K562 (cell line): Measurements from ENCODE around the gene HRC. TPM values are rescaled to one million over a fixed set of nuclear protein-coding genes. Genes with fewer than 3 reads are reported as not detected.

Experiments used
- FOXJ3 ChIP-seq: sonication (generic); formaldehyde crosslinking; IDR thresholded peaks from 2 replicates; pipeline ENCODE4 v1.4.0; 2020; ENCODE audit warnings: mild to moderate bottlenecking, missing genetic modification reagents
- KLF16 ChIP-seq: IDR thresholded peaks from 2 replicates; pipeline ENCODE4 v1.6.1; 2016; ENCODE audit warnings: antibody characterized with exemption
- MAFG ChIP-seq: fragments of 450-650 bp; conservative IDR thresholded peaks from 2 replicates; pipeline ENCODE4 v1.6.1; 2016; ENCODE audit warnings: missing genetic modification characterization, missing compliant biosample characterization
- NCOR1 ChIP-seq: fragments of 450-650 bp; IDR thresholded peaks from 2 replicates; pipeline ENCODE4 v1.6.1; 2016; ENCODE audit warnings: mild to moderate bottlenecking, moderate library complexity
- NR2C1 ChIP-seq, 2 experiments: fragments of 450-650 bp; IDR thresholded peaks; 2 replicates each; pipeline ENCODE4 v1.6.1; 2017; ENCODE audit warnings: mild to moderate bottlenecking in 2 of 2, antibody characterized with exemption in 1 of 2, inconsistent platforms in 1 of 2, missing compliant biosample characterization in 1 of 2, missing genetic modification characterization in 1 of 2
- POLR2A ChIP-seq: fragments of 450-650 bp; conservative IDR thresholded peaks from 2 replicates; pipeline ENCODE4 v1.6.1; 2016
- POU5F1 ChIP-seq: fragments of 150-350 bp; IDR thresholded peaks from 2 replicates; pipeline ENCODE4 v1.6.1; 2014; ENCODE audit warnings: borderline replicate concordance, low read length, low read depth, mild to moderate bottlenecking; ENCODE audit not compliant: partially characterized antibody
- RHOXF2B ChIP-seq: fragments of 250-450 bp; sonication (Bioruptor Pico); conservative IDR thresholded peaks from 2 replicates; pipeline ENCODE4 v1.5.1; 2021
- SPI1 ChIP-seq: IDR thresholded peaks from 2 replicates; pipeline ENCODE4 v1.6.1; 2011; ENCODE audit warnings: low read depth, low read length, control low read depth, borderline replicate concordance
- TCF7L2 ChIP-seq: fragments of 150-350 bp; IDR thresholded peaks from 2 replicates; pipeline ENCODE4 v1.6.1; 2016; ENCODE audit warnings: low read depth, mild to moderate bottlenecking, low read length, moderate library complexity
- TGIF2 ChIP-seq: sonication (generic); formaldehyde crosslinking; IDR thresholded peaks from 2 replicates; pipeline ENCODE4 v1.8.1; 2022; ENCODE audit warnings: mild to moderate bottlenecking, missing genetic modification reagents, moderate library complexity
- ZNF184 ChIP-seq: sonication (generic); formaldehyde crosslinking; IDR thresholded peaks from 2 replicates; pipeline ENCODE4 v1.5.0; 2020; ENCODE audit warnings: missing genetic modification reagents
- polyA plus RNA-seq, 8 experiments: library from polyadenylated mRNA; depleted of rRNA in 4 of 8; stranded (reverse) in 5 of 8; unstranded in 3 of 8; fragments of >200 nt; fragmentation: Nextera tagmentation in 2 of 8; fragmentation: Illumina TruSeq in 1 of 8; extraction: Ambion mirVana in 2 of 8; extraction: Trizol in 1 of 8; gene quantifications; 2 replicates each; pipeline versions ENCODE4 v1.2.1 to v1.2.3, GENCODE V29; 2011 to 2014; ENCODE audit warnings: inconsistent platforms in 1 of 8, missing spikeins in 1 of 8
- total RNA-seq, 7 experiments: library from RNA; depleted of rRNA in 6 of 7; stranded (reverse); fragments of >200 nt in 6 of 7; fragmentation: Illumina TruSeq in 2 of 7; extraction: Trizol in 2 of 7; gene quantifications; 2 replicates each; pipeline versions ENCODE4 v1.2.1 to v1.2.3, GENCODE V29; 2011 to 2021; ENCODE audit warnings: low replicate concordance in 1 of 7
- TF ChIP-seq, protein P1 (sequence below): fragments of 450-650 bp; IDR thresholded peaks from 2 replicates; pipeline ENCODE4 v1.6.1; 2016; ENCODE audit warnings: low read depth, mild to moderate bottlenecking, moderate library complexity
- TF ChIP-seq, protein P2 (sequence below): fragments of 450-650 bp; IDR thresholded peaks from 2 replicates; pipeline ENCODE4 v1.7.0; 2016; ENCODE audit warnings: borderline replicate concordance
- TF ChIP-seq, protein P3 (sequence below): fragments of 250-450 bp; sonication (Bioruptor Pico); IDR thresholded peaks from 2 replicates; pipeline ENCODE4 v1.9.0; 2021; ENCODE audit warnings: mild to moderate bottlenecking, inconsistent platforms

HRC gene
- total and polyA plus RNA-seq, 9 of the 15 experiments (the other 6 are each of a cell fraction or from before 2014, with no cell fraction given) = 0.66 to 18.7 (median 13.1) TPM

DNA sequence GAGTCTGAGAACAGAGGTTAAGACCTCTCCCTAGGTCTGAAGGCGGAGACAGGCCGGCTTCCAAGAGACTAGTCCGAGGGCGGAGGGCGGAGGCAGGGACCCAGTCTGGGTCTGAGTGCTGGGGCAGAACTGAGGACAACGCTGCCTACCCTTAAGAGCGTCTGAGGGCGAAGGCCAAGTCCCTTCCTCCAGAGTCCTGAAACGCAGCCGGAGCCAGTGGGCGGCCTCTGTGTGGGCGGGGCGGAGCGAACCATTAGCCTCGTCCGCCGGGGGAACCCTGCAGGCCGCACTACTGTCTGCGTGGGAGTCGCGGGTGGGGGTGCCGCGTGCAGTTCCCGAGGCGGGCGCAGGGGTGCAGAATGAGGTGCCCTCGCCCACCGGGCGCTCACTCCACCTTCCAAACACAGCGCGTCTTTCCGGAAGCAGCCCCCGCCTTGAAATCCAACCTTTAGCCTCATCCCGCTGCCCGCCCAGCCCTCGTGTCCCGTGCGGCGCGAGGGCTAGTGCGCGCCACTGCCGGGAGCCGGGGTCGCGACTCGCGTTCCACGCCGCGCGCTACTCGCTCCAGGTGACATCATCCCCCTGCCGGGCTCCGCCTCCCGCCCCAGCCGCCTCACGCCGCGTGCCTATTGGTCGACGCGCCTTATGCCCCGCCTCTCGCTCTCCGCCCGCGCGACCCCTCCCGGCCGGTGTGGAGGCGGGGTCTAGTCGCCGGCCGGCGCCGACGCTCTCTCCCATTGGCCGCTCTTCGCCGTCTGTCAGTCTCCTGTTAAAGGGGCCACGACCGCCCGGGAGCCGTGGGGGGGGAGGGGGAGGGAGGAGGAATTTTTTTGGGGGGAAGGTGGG lies 36.4 kb downstream of the HRC start, which contains the start of gene C19orf73 (continued):
- TF ChIP-seq NR2C1 (IDR thresholded peaks at IDR 0.05) = no peak
- TF ChIP-seq NR2C1 (tag; IDR thresholded peaks at IDR 0.05) = peak; percentile 62
- 0 out of 2 replicates have a peak, but pooled peaks have one; percentile 67 for TF ChIP-seq TGIF2 (CRISPR knock-in tag)
- peak; percentile 88 for TF ChIP-seq TCF7L2
- TF ChIP-seq NCOR1 = no peak; the same call in 1 of the 2 replicates
- TF ChIP-seq SPI1 = no peak
- TF ChIP-seq RHOXF2B (CRISPR knock-in tag) = no peak; the same call in 1 of the 2 replicates
- TF ChIP-seq FOXJ3 (CRISPR knock-in tag) = no peak
- TF ChIP-seq, protein P1, sequence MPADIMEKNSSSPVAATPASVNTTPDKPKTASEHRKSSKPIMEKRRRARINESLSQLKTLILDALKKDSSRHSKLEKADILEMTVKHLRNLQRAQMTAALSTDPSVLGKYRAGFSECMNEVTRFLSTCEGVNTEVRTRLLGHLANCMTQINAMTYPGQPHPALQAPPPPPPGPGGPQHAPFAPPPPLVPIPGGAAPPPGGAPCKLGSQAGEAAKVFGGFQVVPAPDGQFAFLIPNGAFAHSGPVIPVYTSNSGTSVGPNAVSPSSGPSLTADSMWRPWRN = no peak
- 0 out of 2 replicates have a peak, but pooled peaks have one; percentile 8 for TF ChIP-seq KLF16
- no peak for TF ChIP-seq ZNF184
- peak; percentile 79 for TF ChIP-seq POLR2A
- no peak for TF ChIP-seq MAFG (tag)
- TF ChIP-seq, protein P2, sequence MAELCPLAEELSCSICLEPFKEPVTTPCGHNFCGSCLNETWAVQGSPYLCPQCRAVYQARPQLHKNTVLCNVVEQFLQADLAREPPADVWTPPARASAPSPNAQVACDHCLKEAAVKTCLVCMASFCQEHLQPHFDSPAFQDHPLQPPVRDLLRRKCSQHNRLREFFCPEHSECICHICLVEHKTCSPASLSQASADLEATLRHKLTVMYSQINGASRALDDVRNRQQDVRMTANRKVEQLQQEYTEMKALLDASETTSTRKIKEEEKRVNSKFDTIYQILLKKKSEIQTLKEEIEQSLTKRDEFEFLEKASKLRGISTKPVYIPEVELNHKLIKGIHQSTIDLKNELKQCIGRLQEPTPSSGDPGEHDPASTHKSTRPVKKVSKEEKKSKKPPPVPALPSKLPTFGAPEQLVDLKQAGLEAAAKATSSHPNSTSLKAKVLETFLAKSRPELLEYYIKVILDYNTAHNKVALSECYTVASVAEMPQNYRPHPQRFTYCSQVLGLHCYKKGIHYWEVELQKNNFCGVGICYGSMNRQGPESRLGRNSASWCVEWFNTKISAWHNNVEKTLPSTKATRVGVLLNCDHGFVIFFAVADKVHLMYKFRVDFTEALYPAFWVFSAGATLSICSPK = no peak
- TF ChIP-seq, protein P3, sequence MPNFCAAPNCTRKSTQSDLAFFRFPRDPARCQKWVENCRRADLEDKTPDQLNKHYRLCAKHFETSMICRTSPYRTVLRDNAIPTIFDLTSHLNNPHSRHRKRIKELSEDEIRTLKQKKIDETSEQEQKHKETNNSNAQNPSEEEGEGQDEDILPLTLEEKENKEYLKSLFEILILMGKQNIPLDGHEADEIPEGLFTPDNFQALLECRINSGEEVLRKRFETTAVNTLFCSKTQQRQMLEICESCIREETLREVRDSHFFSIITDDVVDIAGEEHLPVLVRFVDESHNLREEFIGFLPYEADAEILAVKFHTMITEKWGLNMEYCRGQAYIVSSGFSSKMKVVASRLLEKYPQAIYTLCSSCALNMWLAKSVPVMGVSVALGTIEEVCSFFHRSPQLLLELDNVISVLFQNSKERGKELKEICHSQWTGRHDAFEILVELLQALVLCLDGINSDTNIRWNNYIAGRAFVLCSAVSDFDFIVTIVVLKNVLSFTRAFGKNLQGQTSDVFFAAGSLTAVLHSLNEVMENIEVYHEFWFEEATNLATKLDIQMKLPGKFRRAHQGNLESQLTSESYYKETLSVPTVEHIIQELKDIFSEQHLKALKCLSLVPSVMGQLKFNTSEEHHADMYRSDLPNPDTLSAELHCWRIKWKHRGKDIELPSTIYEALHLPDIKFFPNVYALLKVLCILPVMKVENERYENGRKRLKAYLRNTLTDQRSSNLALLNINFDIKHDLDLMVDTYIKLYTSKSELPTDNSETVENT (CRISPR knock-in tag) = peak; percentile 86; the same call in 1 of the 2 replicates
- TF ChIP-seq POU5F1 = no peak
